GM18858 (cell line): ENCODE results near the gene RGMA.

ENCODE experiments used
- ATAC-seq: cut with Tn5 transposase; IDR thresholded peaks from one replicate; pipeline ENCODE4 v1.9.1; 2021; ENCODE audit not compliant: unreplicated experiment

Gene RGMA, protein sequence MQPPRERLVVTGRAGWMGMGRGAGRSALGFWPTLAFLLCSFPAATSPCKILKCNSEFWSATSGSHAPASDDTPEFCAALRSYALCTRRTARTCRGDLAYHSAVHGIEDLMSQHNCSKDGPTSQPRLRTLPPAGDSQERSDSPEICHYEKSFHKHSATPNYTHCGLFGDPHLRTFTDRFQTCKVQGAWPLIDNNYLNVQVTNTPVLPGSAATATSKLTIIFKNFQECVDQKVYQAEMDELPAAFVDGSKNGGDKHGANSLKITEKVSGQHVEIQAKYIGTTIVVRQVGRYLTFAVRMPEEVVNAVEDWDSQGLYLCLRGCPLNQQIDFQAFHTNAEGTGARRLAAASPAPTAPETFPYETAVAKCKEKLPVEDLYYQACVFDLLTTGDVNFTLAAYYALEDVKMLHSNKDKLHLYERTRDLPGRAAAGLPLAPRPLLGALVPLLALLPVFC

DNA sequence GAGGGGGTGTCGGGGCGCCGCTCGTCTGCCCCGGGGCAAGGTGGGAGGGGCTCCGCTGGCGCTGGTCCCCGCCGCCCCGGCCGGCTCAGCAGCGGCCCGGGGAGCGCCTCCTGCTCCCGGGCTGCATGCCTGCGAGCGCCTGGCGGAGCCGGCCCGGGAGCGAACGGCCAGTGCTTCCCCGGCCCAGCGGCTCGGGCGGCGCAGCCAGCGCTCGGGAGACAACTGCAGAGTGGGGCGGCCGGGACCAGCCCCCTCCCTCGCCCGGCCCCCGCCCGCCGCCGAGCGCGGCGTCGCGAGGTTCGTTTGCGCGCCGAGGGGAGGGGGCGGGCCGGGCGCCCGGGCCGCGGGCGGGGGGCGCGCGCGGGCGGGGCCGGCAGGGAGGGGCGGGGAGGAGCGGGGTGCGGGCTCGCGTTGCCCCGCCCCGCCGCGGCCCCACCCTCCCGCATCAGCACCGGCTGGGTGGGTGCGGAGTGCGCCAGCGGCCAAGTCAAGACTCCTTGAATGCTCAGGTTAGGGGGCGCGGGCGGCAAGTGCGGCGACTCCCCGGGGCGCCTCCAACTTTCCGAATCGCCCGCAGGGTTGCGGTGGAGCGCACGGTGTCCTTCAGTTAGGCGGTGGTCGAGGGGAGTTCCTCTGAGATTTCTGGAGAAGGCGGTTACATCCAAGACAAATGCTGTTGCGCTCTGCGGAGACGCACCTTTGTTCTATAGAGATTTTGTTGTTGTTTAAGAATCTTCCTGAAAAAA lies at the start of gene RGMA:
Gene RGMA, minus strand, starts transcription at position 231 of the 746 bp plus-strand sequence. CDS start 279 bp downstream, outside the sequence.
- no peak for ATAC-seq

DNA sequence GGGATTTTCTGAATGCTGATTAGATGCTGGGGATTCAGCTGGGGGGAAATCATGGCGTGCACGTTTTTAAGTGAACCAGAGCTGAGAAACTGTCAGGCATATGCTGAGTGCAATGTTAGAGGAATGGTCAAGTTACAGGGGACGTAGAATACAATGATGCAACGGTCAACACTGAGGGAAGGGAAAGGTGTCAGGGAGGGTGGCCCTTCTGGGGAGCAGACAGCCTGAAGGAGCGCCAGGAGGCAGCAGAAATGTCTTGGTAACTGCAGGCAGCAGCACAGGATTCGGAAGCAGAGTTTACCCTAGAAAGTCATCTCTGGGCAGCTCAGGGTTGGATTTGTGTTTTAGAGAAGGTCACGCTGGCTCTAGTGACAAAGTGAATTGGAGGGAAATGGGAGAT lies 47.6 kb upstream of the RGMA start:
- no peak for ATAC-seq

DNA sequence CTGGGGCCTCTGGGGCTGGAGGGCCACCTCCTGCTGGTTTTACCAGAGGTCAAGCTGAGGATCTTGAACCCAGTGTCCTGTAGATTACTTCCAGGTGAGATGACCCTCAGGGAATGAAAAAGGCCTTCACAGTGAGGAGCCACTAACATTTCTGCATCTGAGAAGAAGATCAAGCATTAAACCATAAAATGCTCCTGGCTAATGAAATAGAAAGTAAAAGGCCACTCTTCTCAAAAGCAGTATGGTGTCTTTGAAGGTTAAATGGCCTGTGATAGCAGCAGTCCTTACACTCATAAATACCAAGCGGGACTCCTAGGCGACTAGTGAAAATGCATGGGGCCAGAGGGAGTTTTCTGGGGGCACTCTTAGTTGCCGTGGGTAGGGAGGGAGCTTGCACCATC lies 47.0 kb upstream of the RGMA start:
- no peak for ATAC-seq

DNA sequence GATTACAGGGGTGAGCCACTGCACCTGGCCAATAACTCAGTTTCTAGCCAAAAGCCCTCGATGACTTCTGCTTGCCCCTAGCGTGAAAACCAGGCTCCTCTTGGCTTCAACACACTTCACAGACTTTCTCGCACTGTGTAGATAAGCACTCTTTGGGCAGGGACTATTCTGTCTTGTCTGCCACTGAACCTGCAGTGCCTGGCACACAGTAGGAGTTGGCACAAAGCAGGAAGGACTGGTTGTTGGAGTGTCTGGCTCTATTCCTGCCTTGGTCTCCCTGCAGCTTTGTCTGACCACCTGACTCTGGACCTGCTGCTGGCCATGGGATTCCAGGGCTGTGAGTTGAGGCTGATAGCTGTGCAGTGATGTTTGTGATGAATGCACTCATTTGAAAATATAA lies 46.4 kb upstream of the RGMA start:
- no peak for ATAC-seq

DNA sequence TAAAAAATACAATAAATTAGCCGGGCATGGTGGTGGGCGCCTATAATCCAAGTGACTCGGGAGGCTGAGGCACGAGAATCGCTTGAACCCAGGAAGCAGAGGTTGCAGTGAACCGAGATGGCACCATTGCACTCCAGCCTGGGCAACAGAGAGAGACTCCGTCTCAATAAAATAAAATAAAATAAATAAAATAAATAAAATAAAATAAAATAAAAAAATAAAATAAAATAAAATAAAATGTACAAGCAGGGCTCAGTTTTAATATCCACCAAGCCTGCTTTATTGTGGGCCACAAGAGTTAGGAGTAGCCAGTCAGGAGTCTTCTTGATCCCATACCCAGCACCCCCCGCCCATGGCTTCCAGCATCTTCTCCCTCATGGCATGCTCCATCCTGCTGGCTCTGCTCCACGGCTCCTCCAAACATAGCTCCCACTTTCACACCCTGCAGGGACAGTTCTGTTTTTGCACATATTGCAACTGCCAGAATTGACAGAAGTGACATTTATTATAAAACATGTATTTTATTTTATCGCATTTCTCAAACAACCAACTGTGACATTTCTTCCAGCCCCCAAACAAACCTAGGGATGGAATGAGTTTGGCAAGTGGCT lies 42.6 kb upstream of the RGMA start:
- no peak for ATAC-seq

DNA sequence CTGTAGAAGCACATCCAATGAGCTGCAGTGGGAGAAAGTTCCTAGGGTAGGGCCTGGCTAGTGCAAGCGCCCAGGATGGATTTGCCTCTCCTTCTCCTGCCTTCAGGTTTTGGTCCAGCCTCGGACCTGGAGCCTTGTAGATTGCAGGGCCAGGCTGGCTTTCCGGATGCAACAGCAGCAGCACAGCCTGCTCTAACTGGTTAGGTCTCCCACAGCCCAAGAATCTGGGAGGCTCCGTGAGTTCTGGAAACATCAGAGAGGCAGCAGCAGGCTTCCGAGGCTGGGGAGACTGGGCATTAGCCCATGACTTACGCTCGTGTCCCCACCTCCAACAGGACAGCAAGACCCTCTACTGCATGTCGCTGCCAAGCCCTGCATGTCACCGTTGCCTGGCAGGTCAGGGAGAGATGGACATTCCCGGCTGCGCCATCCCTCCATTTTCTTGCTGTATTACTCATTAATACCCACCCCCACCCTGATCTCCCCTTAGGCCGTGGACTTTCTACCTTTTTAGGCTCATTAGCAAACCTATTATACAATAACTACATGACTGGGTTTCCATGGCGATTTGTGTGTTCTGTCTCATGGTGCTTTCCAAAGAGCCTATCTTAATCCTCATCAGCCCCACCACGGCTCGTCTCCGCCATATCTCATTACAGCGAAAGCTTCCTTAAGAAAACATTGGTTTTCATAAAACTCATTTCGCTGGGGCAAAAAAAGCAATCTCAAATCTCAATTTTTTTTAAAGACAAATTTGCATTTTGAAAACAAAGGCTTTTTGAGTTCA lies 40.9 kb upstream of the RGMA start:
- ATAC-seq = no peak

DNA sequence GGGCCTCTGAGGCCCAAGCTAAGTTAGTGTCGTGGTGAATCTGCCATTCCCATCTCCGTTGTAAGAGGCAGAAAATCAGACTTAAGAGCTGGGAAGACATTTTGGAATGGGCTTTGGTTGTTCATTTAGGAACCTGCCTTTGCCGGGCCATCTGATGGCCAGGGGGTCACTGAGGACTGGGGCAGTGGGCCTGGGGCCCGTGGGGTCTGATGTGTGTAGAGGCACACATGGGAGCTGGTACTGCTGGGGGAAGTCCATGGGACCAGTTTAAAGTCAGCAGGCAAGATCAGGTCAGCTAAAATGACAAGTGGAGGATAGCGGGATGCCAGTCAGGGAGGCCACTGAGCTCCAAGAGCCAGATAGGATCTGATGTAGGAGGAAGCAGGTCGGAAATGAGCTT lies 38.3 kb upstream of the RGMA start:
- no peak for ATAC-seq

DNA sequence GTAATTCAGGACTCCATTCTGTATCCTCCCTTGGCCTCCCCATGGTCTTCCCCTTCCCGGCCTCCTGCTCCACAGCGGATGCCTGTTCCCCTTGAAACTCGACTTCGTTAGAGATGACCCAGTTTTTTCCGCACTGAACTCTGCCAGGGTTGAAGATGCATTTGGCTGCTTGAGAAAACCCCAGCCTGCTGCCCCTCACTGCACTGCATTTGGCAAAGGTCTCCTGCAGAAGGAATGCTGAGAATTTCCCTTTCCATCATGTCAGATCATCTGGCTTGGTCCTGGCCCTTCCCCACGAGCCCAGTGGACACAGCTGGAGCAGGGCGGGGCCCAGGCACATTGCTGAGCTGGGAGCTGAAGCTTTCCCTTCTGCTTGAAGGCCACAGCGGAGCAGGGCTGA lies 37.6 kb upstream of the RGMA start:
- no peak for ATAC-seq

DNA sequence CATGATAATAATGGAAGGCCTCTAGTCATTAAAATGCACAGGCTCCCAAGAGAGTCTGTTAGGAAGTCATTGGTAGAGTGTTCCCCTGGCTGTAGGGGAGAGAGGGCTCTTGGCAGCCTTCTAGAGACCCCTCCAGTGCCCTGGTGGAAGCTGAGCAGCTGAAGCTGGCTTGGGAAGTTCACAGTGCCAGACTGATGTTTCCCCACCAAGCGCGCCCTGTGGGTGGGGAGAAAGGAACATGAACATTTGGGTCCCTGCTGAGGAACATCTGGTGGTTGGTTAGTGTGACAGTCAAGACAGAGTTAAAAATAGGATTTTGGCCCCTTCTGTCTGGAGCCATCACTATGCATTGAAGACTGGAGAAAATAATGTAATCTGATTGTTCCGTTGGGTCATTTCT lies 37.1 kb upstream of the RGMA start:
- no peak for ATAC-seq

DNA sequence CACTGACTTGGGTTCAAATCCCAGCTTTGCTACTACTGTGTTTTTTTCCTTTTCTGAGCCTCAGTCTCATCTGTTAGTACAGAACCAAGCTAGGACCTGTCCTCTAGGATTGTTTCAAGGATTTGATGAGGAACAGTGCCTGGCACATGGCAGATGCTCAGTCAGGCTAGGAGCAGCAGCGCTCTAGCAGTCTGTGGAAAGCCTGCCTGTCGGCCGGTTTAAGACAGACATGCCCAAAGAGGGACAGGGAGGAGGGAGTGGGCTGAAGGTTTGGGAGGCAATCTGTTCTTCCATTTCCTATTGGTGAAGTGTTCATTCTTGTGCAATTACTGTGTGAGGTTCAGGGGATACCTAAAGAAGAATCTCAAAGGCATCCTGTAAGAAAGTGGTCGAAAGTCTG lies 35.1 kb upstream of the RGMA start:
- ATAC-seq = no peak

DNA sequence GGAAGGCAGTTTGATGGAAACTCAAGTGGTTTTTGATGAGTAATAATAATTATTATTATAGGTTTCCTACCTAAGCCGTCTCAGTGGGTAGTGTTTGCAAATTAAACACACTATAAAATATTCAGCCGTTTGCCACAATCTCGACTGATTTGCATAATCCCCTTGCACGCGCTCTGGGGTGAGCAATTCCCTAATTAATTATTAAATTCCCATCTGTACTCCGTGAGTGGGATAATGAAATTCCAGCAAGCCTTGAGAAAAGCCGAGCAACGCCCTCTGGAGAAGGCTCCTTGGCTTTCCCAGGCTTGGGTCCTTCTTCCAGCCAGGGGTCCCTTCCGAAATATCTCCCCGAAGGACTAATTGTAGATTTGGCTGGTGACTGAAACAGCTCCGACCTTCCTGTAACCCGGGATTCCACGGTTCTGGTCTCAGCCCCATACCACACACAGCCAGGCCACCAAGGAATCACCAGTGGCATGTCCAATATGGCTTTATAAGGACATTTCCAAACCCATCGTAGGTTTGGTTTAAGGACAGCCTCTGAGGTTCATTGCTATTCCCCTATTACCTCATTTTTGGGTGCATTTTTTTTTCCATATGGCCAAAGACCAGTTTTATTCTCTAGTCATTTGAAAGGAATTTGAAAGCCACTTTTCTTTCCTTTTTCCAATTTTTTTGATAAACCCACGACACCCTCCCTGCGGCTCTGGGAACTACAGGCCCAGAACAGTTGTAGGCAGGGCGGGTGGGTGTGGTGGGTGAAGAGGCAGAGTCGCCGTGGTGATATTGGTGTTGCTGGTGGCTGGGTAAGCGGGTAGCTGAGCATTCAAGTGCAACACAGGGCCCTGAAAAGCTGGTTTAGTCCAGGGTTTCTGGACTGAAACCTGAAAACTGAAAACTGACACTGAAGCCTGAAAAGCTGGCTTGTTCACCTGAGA lies 33.2 kb upstream of the RGMA start:
- no peak for ATAC-seq

DNA sequence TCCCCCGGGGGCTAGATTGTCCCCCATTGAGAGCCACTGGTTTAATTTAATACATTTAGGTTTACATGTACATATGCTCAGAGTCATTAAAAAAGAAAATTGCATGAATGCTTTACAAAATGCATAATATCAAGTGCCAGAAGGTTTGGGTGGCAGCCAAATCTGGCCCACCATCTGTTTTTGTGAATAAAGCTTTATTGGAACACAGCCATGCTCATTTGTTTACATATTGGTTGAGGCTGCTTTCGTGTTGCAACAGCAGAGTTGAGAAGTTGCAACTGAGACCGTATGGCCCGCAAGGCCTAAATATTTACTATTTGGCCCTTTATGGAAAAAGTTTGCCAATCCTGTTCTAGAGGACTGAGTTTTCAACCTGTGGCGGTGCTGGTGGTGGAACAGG lies 32.1 kb upstream of the RGMA start:
- ATAC-seq = no peak

DNA sequence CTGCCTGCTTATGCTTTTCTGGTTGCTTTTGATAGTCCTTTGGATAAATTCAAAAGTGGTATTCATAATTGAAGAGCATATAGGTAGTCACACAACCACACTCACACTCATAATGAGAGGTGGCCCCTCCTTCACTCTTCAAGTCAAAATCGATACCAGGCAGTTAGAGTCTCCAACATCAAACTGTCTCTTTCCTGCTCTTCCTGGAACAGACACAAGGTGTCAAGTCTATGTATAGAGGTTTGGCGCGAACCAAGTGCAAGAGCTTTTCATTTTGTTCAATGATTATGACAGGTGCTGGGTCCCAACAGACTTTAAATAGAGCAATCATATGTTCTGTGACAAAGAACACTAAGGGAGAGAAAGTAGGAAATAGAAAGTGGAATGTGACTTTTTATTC lies 29.9 kb upstream of the RGMA start:
- no peak for ATAC-seq

DNA sequence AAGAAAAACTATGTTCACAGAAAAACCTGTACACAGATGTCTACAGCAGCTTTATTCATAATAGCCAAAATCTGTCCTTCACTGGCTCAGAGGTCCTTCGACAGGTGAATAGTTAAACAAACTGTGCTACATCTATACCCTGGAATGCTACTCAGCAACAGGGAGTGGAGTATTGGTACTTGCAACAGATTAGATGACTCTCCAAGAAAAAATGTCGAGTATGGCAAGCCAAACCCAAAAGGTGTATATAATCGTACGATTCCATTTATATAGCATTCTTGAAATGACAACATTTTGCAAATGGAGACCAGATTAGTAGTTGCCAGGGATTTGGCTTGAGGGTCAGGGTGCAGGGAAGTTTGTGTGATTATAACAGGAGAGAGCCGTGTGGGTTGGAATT lies 22.4 kb upstream of the RGMA start:
- no peak for ATAC-seq

DNA sequence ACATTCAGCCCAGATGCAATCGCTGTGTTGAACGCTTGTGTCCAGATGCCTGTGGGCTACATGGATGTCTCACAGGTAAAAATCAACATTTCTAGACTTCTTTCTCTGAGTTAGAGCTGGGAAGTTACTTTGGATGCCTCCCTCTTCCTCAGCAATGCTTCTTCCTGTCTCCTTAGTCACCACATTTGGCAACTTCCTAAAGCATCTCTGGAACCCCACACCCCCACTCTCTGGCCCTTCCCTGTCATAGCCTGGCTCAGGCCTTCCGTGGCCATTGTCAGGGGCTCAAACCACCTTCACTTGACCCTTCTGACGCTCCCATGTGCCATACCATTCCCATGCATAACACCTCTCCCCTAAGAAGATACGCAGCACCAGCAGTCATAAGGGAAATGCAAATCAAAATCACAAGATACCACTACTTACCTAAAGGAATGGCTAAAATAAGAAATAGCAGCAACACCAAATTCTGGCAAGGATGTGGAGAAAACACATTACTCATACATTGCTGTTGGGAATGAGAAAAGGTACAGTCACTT lies 21.6 kb upstream of the RGMA start:
- no peak for ATAC-seq

DNA sequence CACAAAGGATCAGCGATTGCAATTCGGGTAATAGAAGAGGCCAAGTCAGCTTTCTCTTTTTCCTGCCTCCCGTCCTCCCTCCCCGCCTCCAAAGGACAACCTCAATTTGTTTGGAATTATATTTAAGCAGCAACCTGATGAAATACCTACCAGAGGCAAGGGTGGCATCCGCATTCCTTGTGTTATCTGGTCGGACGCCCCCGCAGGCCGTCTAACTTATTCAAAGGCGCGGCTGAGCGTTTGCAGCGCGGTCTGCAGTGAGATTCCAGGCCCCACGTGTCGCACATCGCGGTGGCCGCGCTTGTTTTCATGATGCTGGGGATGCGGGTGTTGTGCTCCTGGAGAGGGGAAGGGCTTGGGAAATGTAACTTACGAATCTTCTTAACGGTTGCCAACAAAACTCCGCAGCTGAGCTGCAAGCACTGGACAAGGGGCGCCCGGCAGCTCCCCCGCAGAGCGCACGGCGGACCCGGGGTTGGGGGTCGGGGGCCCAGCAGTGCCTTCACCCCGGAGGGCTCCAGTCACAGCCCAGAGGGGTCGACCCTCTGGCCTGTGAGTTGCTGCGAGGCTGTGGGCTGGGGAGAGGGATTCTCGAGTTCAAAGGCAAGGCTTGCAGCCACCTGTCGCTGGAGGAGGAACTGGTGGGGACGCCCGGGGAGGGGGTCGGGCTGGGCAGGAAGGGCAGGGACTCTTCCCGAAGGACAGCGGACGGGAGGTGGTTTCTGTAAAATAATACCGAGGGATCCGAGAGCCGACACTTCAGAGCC lies 20.5 kb upstream of the RGMA start:
- ATAC-seq = no peak

DNA sequence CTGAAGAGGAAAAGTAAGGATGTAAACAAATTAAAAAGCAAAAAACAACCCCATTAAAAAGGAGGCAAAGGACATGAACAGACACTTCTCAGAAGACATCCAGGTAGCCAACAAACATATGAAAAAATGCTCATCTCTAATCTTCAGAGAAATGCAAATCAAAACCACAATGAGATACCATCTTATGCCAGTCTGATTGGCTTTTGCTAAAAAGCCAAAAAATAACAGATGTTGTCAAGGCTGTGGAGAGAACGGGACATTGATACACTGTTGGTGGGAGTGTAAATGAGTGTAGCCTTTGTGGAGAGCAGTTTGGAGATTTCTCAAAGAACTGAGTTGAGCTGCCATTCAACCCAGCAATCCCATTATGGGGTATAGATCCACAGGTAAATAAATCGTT lies 18.6 kb upstream of the RGMA start:
- ATAC-seq = no peak

DNA sequence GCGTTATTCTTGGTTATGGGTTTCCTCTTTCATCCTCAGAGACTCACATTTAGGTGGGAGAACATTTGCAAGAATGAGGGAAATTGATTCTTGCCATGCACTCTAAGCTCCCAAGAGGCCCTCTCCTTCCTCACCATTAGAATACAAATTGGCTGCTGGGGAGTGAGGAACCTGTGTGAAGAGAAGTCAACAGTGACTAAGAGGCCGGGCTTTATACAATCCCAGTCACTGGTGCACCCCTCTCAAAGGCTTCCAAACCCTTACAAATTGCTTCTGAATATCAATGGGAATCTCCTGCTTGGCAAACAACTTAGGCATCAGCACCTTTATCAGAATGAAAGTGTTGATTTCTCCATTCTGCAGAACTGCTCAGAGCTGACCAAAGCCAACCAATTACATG lies 16.5 kb upstream of the RGMA start:
- ATAC-seq = no peak

DNA sequence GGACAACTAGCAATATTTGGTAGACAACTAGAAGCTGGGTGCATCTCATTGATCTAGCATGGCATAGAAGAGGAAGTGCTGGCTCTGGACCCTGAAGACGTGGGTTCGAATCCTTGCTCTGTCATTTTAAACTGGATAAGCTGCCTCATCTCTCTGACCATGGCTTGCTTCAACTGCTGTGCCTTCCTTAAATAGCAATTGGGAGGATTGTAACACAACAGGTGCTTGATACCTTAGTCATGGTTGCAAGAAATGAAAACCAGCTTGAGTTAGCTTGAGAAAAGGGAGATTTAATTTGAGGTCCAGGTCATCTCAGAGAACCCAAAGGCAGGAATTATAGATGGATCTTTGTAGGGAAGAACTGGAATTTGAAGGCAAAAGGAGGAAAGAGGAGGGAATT lies 14.8 kb upstream of the RGMA start:
- no peak for ATAC-seq
